SK-N-SH treated with all-trans-retinoic acid at 6 μM for 48 hours (cell line): ENCODE measurements around the gene SMPD3.

Source experiments
- ATAC-seq: fragments of 200-7000 bp; cut with Tn5 transposase; 3 replicates; pipeline ENCODE4 v1.9.1; 2020; ENCODE audit warnings: mild to moderate bottlenecking, moderate library complexity
- BACH2 ChIP-seq: fragments of 250-450 bp; sonication (Bioruptor Pico); IDR thresholded peaks from 2 replicates; pipeline ENCODE4 v1.9.0; 2021; ENCODE audit warnings: mild to moderate bottlenecking, borderline replicate concordance
- CREB5 ChIP-seq: fragments of 250-450 bp; sonication (Bioruptor Pico); IDR thresholded peaks from 2 replicates; pipeline ENCODE4 v1.5.1; 2020; ENCODE audit warnings: low read depth, mild to moderate bottlenecking, moderate library complexity
- CSDC2 ChIP-seq: fragments of 250-450 bp; sonication (Bioruptor Pico); IDR thresholded peaks from 2 replicates; pipeline ENCODE4 v1.5.0; 2020; ENCODE audit warnings: mild to moderate bottlenecking, moderate library complexity
- CSRNP3 ChIP-seq: fragments of 250-450 bp; sonication (Bioruptor Pico); IDR thresholded peaks from 2 replicates; pipeline ENCODE4 v1.5.1; 2021; ENCODE audit warnings: mild to moderate bottlenecking, moderate library complexity
- GLIS3 ChIP-seq: fragments of 250-450 bp; sonication (Bioruptor Pico); IDR thresholded peaks from 2 replicates; pipeline ENCODE4 v1.5.0; 2020; ENCODE audit warnings: mild to moderate bottlenecking, moderate library complexity
- PATZ1 ChIP-seq: fragments of 250-450 bp; sonication (Bioruptor Pico); IDR thresholded peaks from 2 replicates; pipeline ENCODE4 v1.8.0; 2020; ENCODE audit warnings: mild to moderate bottlenecking, moderate library complexity, borderline replicate concordance
- POU6F1 ChIP-seq: fragments of 250-450 bp; sonication (Bioruptor Pico); IDR thresholded peaks from 2 replicates; pipeline ENCODE4 v1.8.0; 2021; ENCODE audit warnings: low read depth, mild to moderate bottlenecking, moderate library complexity, borderline replicate concordance
- PPARA ChIP-seq: fragments of 250-450 bp; sonication (Bioruptor Pico); IDR thresholded peaks from 2 replicates; pipeline ENCODE4 v1.5.0; 2020; ENCODE audit warnings: mild to moderate bottlenecking, borderline replicate concordance
- RARB ChIP-seq: fragments of 250-450 bp; sonication (Bioruptor Pico); IDR thresholded peaks from 2 replicates; pipeline ENCODE4 v1.8.0; 2021; ENCODE audit warnings: mild to moderate bottlenecking, moderate library complexity
- SNAI2 ChIP-seq: fragments of 250-450 bp; sonication (Bioruptor Pico); IDR thresholded peaks from 2 replicates; pipeline ENCODE4 v1.5.0; 2020; ENCODE audit warnings: mild to moderate bottlenecking, moderate library complexity
- TCF4 ChIP-seq: fragments of 250-450 bp; sonication (Bioruptor Pico); IDR thresholded peaks from 2 replicates; pipeline ENCODE4 v1.8.0; 2021; ENCODE audit warnings: mild to moderate bottlenecking, moderate library complexity, borderline replicate concordance
- TOX ChIP-seq: fragments of 250-450 bp; sonication (Bioruptor Pico); IDR thresholded peaks from 2 replicates; pipeline ENCODE4 v1.8.0; 2021; ENCODE audit warnings: mild to moderate bottlenecking, moderate library complexity, borderline replicate concordance
- TSHZ2 ChIP-seq: fragments of 250-450 bp; sonication (Bioruptor Pico); IDR thresholded peaks from 2 replicates; pipeline ENCODE4 v1.5.0; 2020; ENCODE audit warnings: mild to moderate bottlenecking, moderate library complexity
- ZC3H10 ChIP-seq: fragments of 250-450 bp; sonication (Bioruptor Pico); IDR thresholded peaks from 2 replicates; pipeline ENCODE4 v1.5.1; 2021; ENCODE audit warnings: mild to moderate bottlenecking, moderate library complexity
- ZFP3 ChIP-seq: fragments of 250-450 bp; sonication (Bioruptor Pico); IDR thresholded peaks from 2 replicates; pipeline ENCODE4 v1.5.0; 2020; ENCODE audit warnings: mild to moderate bottlenecking, moderate library complexity
- ZFP30 ChIP-seq: fragments of 450-650 bp; formaldehyde crosslinking; IDR thresholded peaks from 2 replicates; pipeline ENCODE4 v1.5.0; 2022; ENCODE audit warnings: mild to moderate bottlenecking, moderate library complexity
- ZNF565 ChIP-seq: fragments of 450-650 bp; formaldehyde crosslinking; conservative IDR thresholded peaks from 2 replicates; pipeline ENCODE4 v1.5.0; 2020; ENCODE audit warnings: low read depth, mild to moderate bottlenecking, moderate library complexity
- ZNF8 ChIP-seq: fragments of 450-650 bp; formaldehyde crosslinking; IDR thresholded peaks from 2 replicates; pipeline ENCODE4 v1.5.0; 2020; ENCODE audit warnings: mild to moderate bottlenecking, moderate library complexity

The SMPD3 gene

GRCh38 chr16:68473358-68474070 lies 25.2 kb upstream of the SMPD3 start:
- no peak for TF ChIP-seq TSHZ2
- no peak for TF ChIP-seq ZNF565 (CRISPR knock-in tag)
- TF ChIP-seq POU6F1 (CRISPR knock-in tag), result no peak
- no peak for TF ChIP-seq PATZ1 (CRISPR knock-in tag)
- TF ChIP-seq SNAI2 (CRISPR knock-in tag), result no peak
- no peak for TF ChIP-seq TOX (CRISPR knock-in tag)
- TF ChIP-seq CSRNP3, result no peak
- no peak for TF ChIP-seq PPARA (CRISPR knock-in tag)
- no peak for TF ChIP-seq ZNF8 (CRISPR knock-in tag)
- TF ChIP-seq ZC3H10 (CRISPR knock-in tag), result no peak
- no peak for TF ChIP-seq ZFP3
- TF ChIP-seq ZFP30 (CRISPR knock-in tag), result no peak
- TF ChIP-seq CREB5 (CRISPR knock-in tag), result no peak
- TF ChIP-seq TCF4 (CRISPR knock-in tag), result no peak
- TF ChIP-seq CSDC2 (CRISPR knock-in tag), result no peak
- TF ChIP-seq BACH2 (CRISPR knock-in tag), result no peak
- TF ChIP-seq RARB (CRISPR knock-in tag), result no peak
- no peak for ATAC-seq

- ATAC-seq, result no peak
- TF ChIP-seq POU6F1 (CRISPR knock-in tag) (no peak), BACH2 (CRISPR knock-in tag) (no peak), ZFP3 (no peak), CSRNP3 (no peak), RARB (CRISPR knock-in tag) (no peak), GLIS3 (no peak), CSDC2 (CRISPR knock-in tag) (no peak), ZC3H10 (CRISPR knock-in tag) (no peak), TCF4 (CRISPR knock-in tag) (no peak), SNAI2 (CRISPR knock-in tag) (no peak), ZNF565 (CRISPR knock-in tag) (no peak)
- TF ChIP-seq, all 23 proteins: peak for 0
Measured at GRCh38 chr16:68472581-68472980, 24.3 kb upstream of the SMPD3 start.
